CD14-positive monocyte (primary cell): ENCODE measurements around the gene GSKIP. TPM values are rescaled to one million over a fixed set of nuclear protein-coding genes. Genes with fewer than 3 reads are reported as not detected.

Source experiments
- DNase-seq, 3 donors: peaks; one replicate each; pipeline ENCODE4 v3.0.0-alpha.2; 2011 to 2022
- H2AFZ ChIP-seq: 2 replicates; pipeline ENCODE4 v1.6.0; 2012; ENCODE audit warnings: mild to moderate bottlenecking, low read depth, low read length, inconsistent platforms; ENCODE audit not compliant: insufficient read depth, poor library complexity, severe bottlenecking
- H3K27ac ChIP-seq, 2 donors: 1 replicate in 1 of 2; 2 replicates in 1 of 2; pipeline ENCODE4 v1.5.1; 2012 to 2013; ENCODE audit warnings: low read length in 2 of 2, control low read depth in 1 of 2, inconsistent platforms in 1 of 2, low read depth in 1 of 2, mild to moderate bottlenecking in 1 of 2
- H3K27me3 ChIP-seq, 2 donors: one replicate each; pipeline versions ENCODE4 v1.6.0 to v1.6.1; 2011 to 2013; ENCODE audit warnings: low read length in 2 of 2; ENCODE audit not compliant: control insufficient read depth in 2 of 2, insufficient read depth in 2 of 2
- H3K36me3 ChIP-seq, 2 donors: replicated peaks in 1 of 2; 1 replicate in 1 of 2; 2 replicates in 1 of 2; pipeline versions ENCODE4 v1.5.1 to v1.6.1; 2012 to 2013; ENCODE audit warnings: low read length in 2 of 2, control low read depth in 1 of 2, inconsistent platforms in 1 of 2, mild to moderate bottlenecking in 1 of 2; ENCODE audit not compliant: insufficient read depth in 2 of 2, control insufficient read depth in 1 of 2
- H3K4me1 ChIP-seq, 2 donors: 1 replicate in 1 of 2; 2 replicates in 1 of 2; pipeline versions ENCODE4 v1.5.1 to v1.6.1; 2012 to 2013; ENCODE audit warnings: low read length in 2 of 2, control low read depth in 1 of 2, inconsistent platforms in 1 of 2, mild to moderate bottlenecking in 1 of 2, moderate library complexity in 1 of 2; ENCODE audit not compliant: insufficient read depth in 2 of 2, control insufficient read depth in 1 of 2
- H3K4me2 ChIP-seq: replicated peaks from 2 replicates; pipeline ENCODE3; 2012; ENCODE audit warnings: low read length, moderate library complexity, mild to moderate bottlenecking; ENCODE audit not compliant: poor library complexity, severe bottlenecking; ENCODE audit errors: extremely low read depth
- H3K4me3 ChIP-seq, 3 experiments: fragments of 200-600 bp in 1 of 3; sonication (generic) in 1 of 3; replicated peaks in 1 of 3; 1 replicate in 2 of 3; 2 replicates in 1 of 3; pipeline ENCODE4 v1.5.1; 2011 to 2013; ENCODE audit warnings: low read length in 3 of 3, mild to moderate bottlenecking in 3 of 3, control low read depth in 2 of 3, low read depth in 2 of 3, inconsistent platforms in 1 of 3, moderate library complexity in 1 of 3
- H3K79me2 ChIP-seq: 2 replicates; pipeline ENCODE4 v1.6.0; 2012; ENCODE audit warnings: mild to moderate bottlenecking, control low read depth, inconsistent platforms, low read length, moderate library complexity; ENCODE audit not compliant: insufficient read depth
- H3K9ac ChIP-seq: 2 replicates; pipeline ENCODE4 v1.6.0; 2017; ENCODE audit warnings: low read length, mild to moderate bottlenecking; ENCODE audit not compliant: insufficient read depth, poor library complexity, severe bottlenecking
- H3K9me3 ChIP-seq, 2 donors: replicated peaks in 1 of 2; 1 replicate in 1 of 2; 2 replicates in 1 of 2; pipeline versions ENCODE4 v1.5.1 to v1.6.1; 2012 to 2013; ENCODE audit warnings: low read length in 2 of 2, control low read depth in 1 of 2; ENCODE audit not compliant: control insufficient read depth in 1 of 2, insufficient read depth in 1 of 2
- H4K20me1 ChIP-seq: 2 replicates; pipeline ENCODE4 v1.6.0; 2012; ENCODE audit warnings: mild to moderate bottlenecking, low read length, control low read depth, moderate library complexity; ENCODE audit not compliant: insufficient read depth
- H3K27ac Mint-ChIP-seq, 7 donors: one replicate each; pipeline ENCODE4 v1.8.0; 2020; ENCODE audit warnings: mild to moderate bottlenecking in 7 of 7, mixed read lengths in 7 of 7, moderate library complexity in 6 of 7, inconsistent platforms in 2 of 7
- H3K27me3 Mint-ChIP-seq, 3 donors: one replicate each; pipeline ENCODE4 v1.8.0; 2021 to 2022; ENCODE audit warnings: low read depth in 3 of 3, mild to moderate bottlenecking in 3 of 3, mixed read lengths in 3 of 3, moderate library complexity in 3 of 3, inconsistent platforms in 1 of 3
- H3K36me3 Mint-ChIP-seq, 2 donors: one replicate each; pipeline ENCODE4 v1.8.0; 2020; ENCODE audit warnings: mixed read lengths in 2 of 2, inconsistent platforms in 1 of 2, mild to moderate bottlenecking in 1 of 2
- H3K4me1 Mint-ChIP-seq: one replicate; pipeline ENCODE4 v1.8.0; 2020; ENCODE audit warnings: mild to moderate bottlenecking, mixed read lengths
- H3K4me3 Mint-ChIP-seq, 2 donors: one replicate each; pipeline ENCODE4 v1.8.0; 2020; ENCODE audit warnings: mild to moderate bottlenecking in 2 of 2, mixed read lengths in 2 of 2, moderate library complexity in 1 of 2
- H3K9me3 Mint-ChIP-seq, 7 donors: one replicate each; pipeline ENCODE4 v1.8.0; 2020 to 2022; ENCODE audit warnings: mixed read lengths in 7 of 7, mild to moderate bottlenecking in 6 of 7, moderate library complexity in 6 of 7, inconsistent platforms in 2 of 7
- CTCF ChIP-seq: fragments of 200-600 bp; IDR thresholded peaks from one replicate; pipeline ENCODE4 v1.8.0; 2022; ENCODE audit warnings: antibody characterized with exemption, mild to moderate bottlenecking
- WGBS: methylation state at CpG from one replicate; pipeline ENCODE4 v1.1.5; 2013; ENCODE audit warnings: missing lambda C conversion rate; ENCODE audit not compliant: insufficient coverage; 5-methylcytosine and 5-hydroxymethylcytosine counted together
- intact Hi-C, 2 donors: fragments of 100-400 bp; cut with micrococcal nuclease; formaldehyde crosslinking; loops; one replicate each; pipeline versions ENCODE4 v1.15.0 to v1.15.1; 2023
- polyA plus RNA-seq, 3 donors: library from polyadenylated mRNA; depleted of rRNA in 1 of 3; unstranded in 2 of 3; stranded (reverse) in 1 of 3; fragments of 300-500 nt in 2 of 3; fragments of >200 nt in 1 of 3; fragmentation: Illumina TruSeq in 2 of 3; gene quantifications; 1 replicate in 2 of 3; 2 replicates in 1 of 3; pipeline ENCODE4 v1.2.3, GENCODE V29; 2012 to 2021

GSKIP gene
- polyA plus RNA-seq, 3 donors, result 3.1 to 24.7 (median 20.7) TPM

GRCh38 chr14:96399405-96399804 lies 36.1 kb downstream of the GSKIP start:
- H3K9ac ChIP-seq, result no peak overlapping the region
- no peak overlapping the region for H3K27ac ChIP-seq
- H3K4me1 Mint-ChIP-seq, result no peaks in the 10 kb centered on the region
- TF ChIP-seq CTCF, result no peak
- no peak overlapping the region for H3K4me2 ChIP-seq
- H3K27me3 ChIP-seq, result peaks cover 0 to 2% of the 10 kb centered on the region in 2 donors
- no peak overlapping the region for H3K4me3 ChIP-seq
- no peaks in the 10 kb centered on the region for H3K79me2 ChIP-seq
- H3K27ac Mint-ChIP-seq, result peak overlapping the region in 1 of 7 donors; percentile 47
- no peak for DNase-seq
- no peak overlapping the region for H2AFZ ChIP-seq
- no peaks in the 10 kb centered on the region for H3K36me3 ChIP-seq
- peaks cover 5 to 10% (median 10%) of the 10 kb centered on the region in 3 donors for H3K27me3 Mint-ChIP-seq
- H4K20me1 ChIP-seq, result no peaks in the 10 kb centered on the region
- H3K4me1 ChIP-seq, result no peaks in the 10 kb centered on the region
- H3K9me3 ChIP-seq, result no peaks in the 10 kb centered on the region
- H3K4me3 Mint-ChIP-seq, result no peak overlapping the region
- intact Hi-C loops, result no loop called here
- no peaks in the 10 kb centered on the region for H3K9me3 Mint-ChIP-seq
- H3K36me3 Mint-ChIP-seq, result no peaks in the 10 kb centered on the region
- WGBS, result 85% methylated on average over 9 of the region's 9 CpGs

DNA sequence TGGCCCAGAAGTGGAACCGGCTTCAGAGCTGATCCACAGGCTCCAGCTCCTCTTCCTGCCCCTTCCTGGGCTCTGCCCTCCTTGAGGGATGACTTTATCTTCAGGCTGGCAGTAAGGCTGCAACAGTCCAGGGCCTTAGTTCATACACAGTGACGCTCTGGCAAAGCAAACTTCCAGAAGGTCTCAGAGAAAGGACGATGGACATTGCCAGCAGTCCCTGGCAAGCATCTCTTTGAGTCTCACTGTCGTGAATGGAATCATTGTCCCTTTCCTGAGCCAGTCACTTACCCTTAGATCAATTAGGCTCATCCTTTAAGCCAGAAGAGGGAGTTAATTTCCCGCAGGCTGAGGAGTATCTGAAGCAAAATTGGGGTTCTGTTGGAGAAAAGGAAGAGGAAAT lies 37.2 kb downstream of the GSKIP start:
- Histone ChIP-seq H3K79me2 (no peaks in the 10 kb centered on the region), H3K4me1 (no peaks in the 10 kb centered on the region), H3K9me3 (no peaks in the 10 kb centered on the region), H2AFZ (no peak overlapping the region), H3K27ac (no peak overlapping the region), H4K20me1 (no peaks in the 10 kb centered on the region), H3K9ac (no peak overlapping the region), H3K4me2 (no peak overlapping the region), H3K36me3 (no peaks in the 10 kb centered on the region), H3K4me3 (no peak overlapping the region), H3K27me3 (no peaks in the 10 kb centered on the region)
- TF ChIP-seq CTCF, result no peak
- 91% methylated on average over 4 of the region's 5 CpGs for WGBS
- no peak for DNase-seq
- Mint-ChIP-seq H3K36me3 (no peaks in the 10 kb centered on the region), H3K9me3 (no peaks in the 10 kb centered on the region), H3K27me3 (peaks cover 2 to 8% (median 5%) of the 10 kb centered on the region in 3 donors), H3K4me3 (no peak overlapping the region), H3K27ac (no peak overlapping the region), H3K4me1 (no peaks in the 10 kb centered on the region)
- intact Hi-C loops, result no loop called here
